Ectodermal cell (in vitro differentiated cells): Measurements from ENCODE around the gene DNAJC10. TPM values are rescaled to one million over a fixed set of nuclear protein-coding genes. Genes with fewer than 3 reads are reported as not detected.
A peak's percentile ranks its signal among the peaks of the same experiment; 100 is the strongest.
"Not testable (repeated sequence)": the region's sequence is repeated elsewhere in the genome, so short reads cannot be mapped to it uniquely, and the experiment has no call there.

Experiments used
- H3K27ac ChIP-seq: 2 replicates; pipeline ENCODE4 v1.7.0; 2013; ENCODE audit warnings: mild to moderate bottlenecking, low read depth, low read length; ENCODE audit not compliant: insufficient read depth, poor library complexity, severe bottlenecking
- H3K27me3 ChIP-seq: 2 replicates; pipeline ENCODE4 v1.7.0; 2013; ENCODE audit warnings: mild to moderate bottlenecking, low read length; ENCODE audit not compliant: insufficient read depth, control insufficient read depth, poor library complexity, severe bottlenecking
- H3K36me3 ChIP-seq: one replicate; pipeline ENCODE4 v1.7.0; 2013; ENCODE audit warnings: low read length; ENCODE audit not compliant: control insufficient read depth, insufficient read depth
- H3K4me1 ChIP-seq: one replicate; pipeline ENCODE4 v1.7.0; 2013; ENCODE audit warnings: low read length; ENCODE audit not compliant: control insufficient read depth, insufficient read depth
- H3K4me3 ChIP-seq: 2 replicates; pipeline ENCODE4 v1.7.0; 2013; ENCODE audit warnings: low read depth, low read length, control low read depth; ENCODE audit not compliant: insufficient read depth
- H3K9me3 ChIP-seq: 2 replicates; pipeline ENCODE4 v1.7.0; 2013; ENCODE audit warnings: mild to moderate bottlenecking, low read length, moderate library complexity; ENCODE audit not compliant: control insufficient read depth
- WGBS, 2 experiments: methylation state at CpG; one replicate each; pipeline ENCODE4 v1.1.7; 2013; ENCODE audit warnings: missing lambda C conversion rate in 2 of 2; 5-methylcytosine and 5-hydroxymethylcytosine counted together
- polyA plus RNA-seq, 4 experiments: library from polyadenylated mRNA; stranded (reverse); fragments of 50-300 nt; gene quantifications; one replicate each; pipeline ENCODE4 v1.2.3, GENCODE V29; 2013

Gene DNAJC10
- 105 TPM for polyA plus RNA-seq (2013, experiment 1 of 4)
- 121 TPM for polyA plus RNA-seq (2013, experiment 2 of 4)
- polyA plus RNA-seq (2013, experiment 3 of 4): 67.3 TPM
- polyA plus RNA-seq (2013, experiment 4 of 4): 76.0 TPM

- Histone ChIP-seq H3K4me3 (peak within 1 kb of the TSS; percentile 95), H3K27ac (peak within 1 kb of the TSS; percentile 83), H3K27me3 (no peaks in the 10 kb centered on the region), H3K36me3 (no peaks in the 10 kb centered on the region), H3K4me1 (peaks cover 8% of the 10 kb centered on the region), H3K9me3 (no peaks in the 10 kb centered on the region)
- 0% methylated on average over 69 of the region's 69 CpGs for WGBS, 2 experiments
Observed at GRCh38 chr2:182715892-182716649, at the start of gene DNAJC10. DNAJC10 (plus strand) TSS chr2:182716257; CDS start chr2:182718087, 1,830 bp downstream.

DNA sequence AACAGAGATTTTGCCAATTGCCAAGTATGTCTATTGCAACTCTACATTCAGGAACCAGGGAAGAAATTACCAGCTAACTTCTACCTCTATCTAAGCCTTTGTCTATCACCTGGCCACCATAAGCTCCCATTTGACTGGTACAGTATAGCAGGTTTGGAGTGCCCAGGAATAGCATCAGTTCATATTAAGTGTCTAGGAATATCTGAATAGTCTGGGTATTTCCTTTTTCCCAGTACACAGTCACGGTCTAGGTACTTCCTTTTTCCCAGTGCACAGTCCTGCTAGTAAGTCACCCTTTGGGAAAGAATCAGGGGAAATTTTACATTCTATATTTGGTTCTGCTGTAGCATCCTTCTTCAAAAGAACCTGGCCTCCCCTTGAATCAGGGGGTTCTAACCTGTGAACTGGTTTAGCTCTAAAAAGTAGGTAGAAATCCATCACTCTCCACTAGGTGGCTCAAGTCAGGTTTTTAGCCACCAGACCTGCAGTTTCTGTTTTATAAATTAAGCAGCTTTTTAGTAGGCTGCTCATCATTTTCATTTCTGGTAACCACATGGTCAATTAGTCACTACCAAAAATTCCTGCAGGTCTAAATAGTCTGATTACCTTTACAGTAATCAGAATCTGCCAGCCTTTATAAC is 49.3 kb upstream of the DNAJC10 start:
- no peaks in the 10 kb centered on the region for H3K36me3 ChIP-seq
- no peaks in the 10 kb centered on the region for H3K4me1 ChIP-seq
- no peaks in the 10 kb centered on the region for H3K9me3 ChIP-seq
- 82% methylated on average over 1 of the region's 1 CpG; no CpG with 5 or more reads in 1 of the 2 experiments for WGBS, 2 experiments
- H3K27me3 ChIP-seq: no peaks in the 10 kb centered on the region
- no peak overlapping the region for H3K4me3 ChIP-seq
- no peak overlapping the region for H3K27ac ChIP-seq

DNA sequence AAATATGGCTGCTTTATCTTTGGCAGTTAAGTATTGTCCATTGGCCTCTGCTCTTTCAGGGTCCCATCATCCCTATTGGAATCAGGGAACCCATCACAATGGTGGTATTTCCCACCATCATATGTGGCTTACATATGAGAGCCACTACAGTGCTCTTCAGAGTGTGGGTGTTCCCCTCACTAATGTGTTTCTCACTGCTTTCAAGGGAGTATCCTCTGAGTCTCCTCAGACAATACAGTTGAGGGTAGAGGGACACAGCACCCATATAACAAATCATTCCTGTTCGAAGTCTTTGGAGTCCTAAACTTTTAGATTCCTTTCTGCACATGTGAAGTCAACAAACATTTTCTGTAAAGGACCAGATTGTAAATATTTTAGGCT is 48.8 kb upstream of the DNAJC10 start:
- Histone ChIP-seq H3K27me3 (no peaks in the 10 kb centered on the region), H3K4me3 (no peak overlapping the region), H3K27ac (no peak overlapping the region), H3K36me3 (no peaks in the 10 kb centered on the region), H3K9me3 (no peaks in the 10 kb centered on the region), H3K4me1 (no peaks in the 10 kb centered on the region)
- WGBS, 2 experiments: 100% methylated on average over 1 of the region's 1 CpG

GRCh38 chr2:182668671-182669070 is 47.4 kb upstream of the DNAJC10 start:
- no peaks in the 10 kb centered on the region for H3K9me3 ChIP-seq
- H3K4me1 ChIP-seq: no peaks in the 10 kb centered on the region
- no peak overlapping the region for H3K27ac ChIP-seq
- WGBS, 2 experiments: 80% methylated on average over 6 of the region's 6 CpGs
- no peak overlapping the region for H3K4me3 ChIP-seq
- H3K27me3 ChIP-seq: no peaks in the 10 kb centered on the region
- no peaks in the 10 kb centered on the region for H3K36me3 ChIP-seq

DNA sequence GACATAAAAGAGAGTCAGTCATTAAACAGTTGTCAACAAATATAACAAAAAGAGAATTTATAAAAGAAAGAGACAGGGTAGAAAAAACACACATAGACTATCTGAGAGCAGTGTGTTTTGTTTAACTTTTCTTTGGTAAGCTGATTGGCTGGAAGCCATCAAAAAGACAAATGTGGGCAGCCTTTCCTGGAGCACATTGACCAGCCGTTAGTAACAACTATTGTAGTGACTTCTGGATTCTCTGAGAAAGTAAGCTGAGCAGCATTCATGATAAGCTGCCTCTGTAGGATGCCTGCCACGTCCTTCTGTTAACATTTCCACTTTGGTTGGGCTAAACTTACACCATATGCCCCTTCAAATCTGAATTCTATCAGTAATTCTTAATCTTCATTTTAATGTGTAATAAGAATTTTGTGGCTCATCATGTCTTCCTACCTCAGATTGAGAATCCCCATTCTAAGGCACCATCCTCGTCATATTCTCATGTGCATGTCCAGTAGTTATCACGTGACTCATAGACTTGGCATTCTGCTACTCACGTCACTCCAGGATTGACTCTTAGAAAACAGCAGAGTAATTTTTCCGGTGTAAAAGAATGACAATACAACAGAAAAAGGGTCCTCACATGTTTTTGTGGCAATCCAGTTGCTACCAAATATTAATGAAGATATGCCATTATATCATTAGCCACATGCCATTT is 43.4 kb upstream of the DNAJC10 start:
- Histone ChIP-seq H3K4me1 (no peaks in the 10 kb centered on the region), H3K9me3 (no peaks in the 10 kb centered on the region), H3K36me3 (no peaks in the 10 kb centered on the region), H3K27ac (no peak overlapping the region), H3K27me3 (no peaks in the 10 kb centered on the region), H3K4me3 (no peak overlapping the region)
- 76% methylated on average over 6 of the region's 6 CpGs for WGBS, 2 experiments

DNA sequence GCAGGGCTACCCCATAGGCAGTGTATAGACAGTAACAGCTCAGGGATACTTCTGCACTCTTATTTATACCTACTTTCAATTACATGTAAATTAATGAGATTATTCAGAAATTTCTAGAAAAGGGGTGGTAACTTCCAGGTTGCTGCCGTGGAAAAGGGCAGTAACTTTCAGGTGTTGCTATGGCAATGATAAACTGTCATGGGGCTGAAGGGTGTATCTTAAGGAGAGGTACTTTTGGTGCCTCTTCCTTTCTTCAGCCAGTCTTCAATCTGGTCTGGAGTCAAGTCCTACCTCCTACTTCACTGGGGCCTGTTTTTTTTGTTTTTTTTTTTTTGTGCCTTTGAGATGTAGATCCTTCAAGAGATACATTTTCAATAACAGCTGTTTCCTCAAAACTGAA is 35.2 kb upstream of the DNAJC10 start:
- no peak overlapping the region for H3K4me3 ChIP-seq
- no peaks in the 10 kb centered on the region for H3K36me3 ChIP-seq
- WGBS, 2 experiments: 86 to 87% methylated on average over 1 of the region's 1 CpG
- no peaks in the 10 kb centered on the region for H3K27me3 ChIP-seq
- H3K27ac ChIP-seq: no peak overlapping the region
- no peaks in the 10 kb centered on the region for H3K4me1 ChIP-seq
- H3K9me3 ChIP-seq: no peaks in the 10 kb centered on the region

- Histone ChIP-seq H3K9me3 (no peaks in the 10 kb centered on the region), H3K4me3 (no peak overlapping the region), H3K27me3 (no peaks in the 10 kb centered on the region), H3K4me1 (no peaks in the 10 kb centered on the region), H3K27ac (no peak overlapping the region), H3K36me3 (no peaks in the 10 kb centered on the region)
- 94 to 100% methylated on average over 1 of the region's 1 CpG for WGBS, 2 experiments
Observed at GRCh38 chr2:182682210-182682609, 33.8 kb upstream of the DNAJC10 start.

- Histone ChIP-seq H3K27ac (no peak overlapping the region), H3K4me1 (no peaks in the 10 kb centered on the region), H3K4me3 (no peak overlapping the region), H3K27me3 (no peaks in the 10 kb centered on the region), H3K9me3 (no peaks in the 10 kb centered on the region), H3K36me3 (no peaks in the 10 kb centered on the region)
- WGBS, 2 experiments: 93 to 95% methylated on average over 2 of the region's 2 CpGs
Observed at GRCh38 chr2:182685559-182685958, 30.5 kb upstream of the DNAJC10 start.

DNA sequence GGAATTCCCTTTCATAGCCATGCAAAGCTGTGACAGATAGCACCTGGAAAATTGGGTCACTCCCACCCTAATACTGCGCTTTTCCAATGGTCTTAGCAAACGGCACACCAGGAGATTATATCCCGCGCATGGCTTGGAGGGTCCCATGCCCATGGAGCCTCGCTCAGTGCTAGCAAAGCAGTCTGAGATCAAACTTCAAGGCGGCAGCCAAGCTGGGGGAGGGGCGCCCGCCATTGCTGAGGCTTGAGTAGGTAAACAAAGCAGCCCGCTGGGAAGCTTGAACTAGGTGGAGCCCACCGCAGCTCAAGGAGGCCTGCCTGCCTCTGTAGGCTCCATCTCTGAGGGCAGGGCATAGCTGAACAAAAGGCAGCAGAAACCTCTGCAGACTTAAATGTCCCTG is 29.3 kb upstream of the DNAJC10 start:
- H3K36me3 ChIP-seq, H3K4me3 ChIP-seq, H3K9me3 ChIP-seq, H3K27me3 ChIP-seq, H3K4me1 ChIP-seq, H3K27ac ChIP-seq: not testable (repeated sequence)
- WGBS, 2 experiments: 93 to 95% methylated on average over 10 of the region's 10 CpGs

DNA sequence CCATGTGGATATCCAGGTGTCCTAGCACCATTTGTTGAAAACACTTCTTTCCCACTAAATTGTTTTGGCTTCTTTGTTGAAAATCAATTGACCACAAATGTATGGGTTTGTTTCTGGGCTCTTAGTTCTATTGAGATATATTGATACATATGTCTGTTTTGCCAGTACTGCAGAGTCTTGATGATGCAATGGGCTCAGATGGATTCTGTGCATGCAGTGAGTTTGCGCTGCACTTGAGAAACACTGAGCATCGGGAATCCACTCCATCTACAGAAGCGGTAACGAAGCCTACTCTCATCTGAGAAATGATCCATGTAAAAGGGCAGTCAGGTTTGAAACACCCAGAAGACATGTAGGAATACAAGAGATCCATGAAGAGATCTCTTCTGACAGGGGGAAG is 21.9 kb upstream of the DNAJC10 start:
- H3K27ac ChIP-seq: no peak overlapping the region
- H3K4me3 ChIP-seq: no peak overlapping the region
- no peaks in the 10 kb centered on the region for H3K36me3 ChIP-seq
- H3K4me1 ChIP-seq: no peaks in the 10 kb centered on the region
- 89 to 95% methylated on average over 4 of the region's 4 CpGs for WGBS, 2 experiments
- no peaks in the 10 kb centered on the region for H3K9me3 ChIP-seq
- H3K27me3 ChIP-seq: no peaks in the 10 kb centered on the region
